GM12873 (cell line): ENCODE measurements around the gene STH.

Experiments used
- CTCF ChIP-seq: IDR thresholded peaks from 2 replicates; pipeline ENCODE4 v1.5.1; 2012; ENCODE audit warnings: low read depth, mild to moderate bottlenecking, moderate library complexity, low read length, control low read depth; ENCODE audit not compliant: insufficient read depth; ENCODE audit errors: missing control alignments

Gene STH

DNA sequence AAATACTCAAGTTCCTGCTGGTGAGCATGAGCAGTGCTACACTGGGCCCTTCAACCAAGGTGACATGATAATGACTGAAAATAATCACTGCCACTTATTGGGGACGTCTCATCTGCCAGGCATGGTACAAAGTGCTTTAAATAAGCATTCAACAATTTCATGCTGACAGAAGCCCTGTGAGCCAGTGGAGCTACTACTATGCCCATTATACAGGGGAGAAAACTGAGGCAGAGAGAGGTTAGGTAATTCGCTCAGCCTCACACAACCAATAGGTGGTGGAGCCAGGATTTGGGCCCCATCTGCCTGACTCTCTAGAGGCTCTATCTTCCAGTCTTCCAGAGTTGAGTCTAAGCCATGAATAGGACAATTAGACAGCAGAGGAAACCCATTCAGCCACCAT lies 30.3 kb upstream of the STH start:
- no peak for TF ChIP-seq CTCF

GRCh38 chr17:45969726-45970125 lies 29.3 kb upstream of the STH start:
- TF ChIP-seq CTCF: no peak

GRCh38 chr17:45970659-45971058 lies 28.4 kb upstream of the STH start:
- TF ChIP-seq CTCF: no peak

GRCh38 chr17:45971698-45972141 lies 27.3 kb upstream of the STH start:
- peak; percentile 18 for TF ChIP-seq CTCF

- TF ChIP-seq CTCF: no peak
These were observed 26.5 kb upstream of the STH start for GRCh38 chr17:45972531-45972930.

GRCh38 chr17:45973099-45973780 lies 25.8 kb upstream of the STH start:
- TF ChIP-seq CTCF: no peak

GRCh38 chr17:45973946-45974859 lies 24.8 kb upstream of the STH start:
- TF ChIP-seq CTCF: no peak
